GM21526 (cell line): Measurements from ENCODE around the gene RASEF.

Source experiments
- ATAC-seq: cut with Tn5 transposase; IDR thresholded peaks from one replicate; pipeline ENCODE4 v1.9.1; 2021; ENCODE audit warnings: moderate library complexity; ENCODE audit not compliant: unreplicated experiment, low FRiP score

The RASEF gene

DNA sequence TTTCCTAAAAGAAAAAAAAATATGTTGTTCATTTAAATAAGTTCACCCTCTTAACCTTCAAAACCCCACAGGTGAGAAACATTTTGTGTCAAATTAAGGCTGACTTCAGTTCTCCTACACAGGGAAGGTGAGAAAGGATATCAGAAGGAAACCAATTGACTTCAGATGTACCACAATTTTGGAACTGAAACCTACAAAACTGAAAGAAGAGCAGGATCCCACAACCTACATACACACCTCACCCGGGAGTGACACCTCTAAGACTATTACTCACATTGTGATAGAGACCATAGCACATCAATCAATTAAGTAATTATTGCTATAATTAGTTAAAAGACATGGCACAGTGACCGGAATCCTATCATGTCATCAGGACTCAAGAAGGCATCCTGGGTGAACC lies 47.0 kb downstream of the RASEF start:
- no peak for ATAC-seq

DNA sequence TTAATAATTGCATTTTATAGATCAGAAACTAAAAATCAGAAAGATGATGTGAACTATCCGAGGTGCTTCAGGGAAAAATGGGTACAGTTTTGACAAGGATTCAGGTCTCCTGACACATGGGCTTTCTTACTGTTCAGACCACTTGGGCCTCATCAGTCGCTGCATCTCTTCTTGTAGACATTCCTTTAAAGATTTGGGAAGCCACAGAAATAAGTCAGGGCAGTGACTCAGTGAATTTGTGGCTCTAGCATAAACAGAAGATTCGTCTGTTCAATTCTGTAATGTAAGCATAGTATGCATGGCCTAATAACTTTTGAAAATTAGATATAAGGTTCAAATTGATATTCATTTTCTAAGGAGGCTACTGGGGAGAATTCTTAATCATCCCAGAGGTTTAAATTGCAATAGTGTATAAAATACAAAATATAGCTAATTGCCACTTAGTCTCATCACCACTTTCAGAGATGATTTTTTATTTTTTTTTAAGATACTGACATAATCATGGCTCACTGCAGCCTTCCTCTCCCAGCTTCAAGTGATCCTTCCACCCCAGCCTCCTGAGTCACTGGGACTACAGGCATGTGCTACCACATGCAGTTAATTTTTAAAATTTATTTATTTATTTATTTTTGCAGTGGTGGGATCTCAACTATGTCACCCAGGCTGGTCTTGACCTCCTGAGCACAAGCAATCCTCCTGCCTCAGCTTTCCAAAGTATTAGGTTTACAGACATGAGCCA lies 48.9 kb downstream of the RASEF start:
- no peak for ATAC-seq

DNA sequence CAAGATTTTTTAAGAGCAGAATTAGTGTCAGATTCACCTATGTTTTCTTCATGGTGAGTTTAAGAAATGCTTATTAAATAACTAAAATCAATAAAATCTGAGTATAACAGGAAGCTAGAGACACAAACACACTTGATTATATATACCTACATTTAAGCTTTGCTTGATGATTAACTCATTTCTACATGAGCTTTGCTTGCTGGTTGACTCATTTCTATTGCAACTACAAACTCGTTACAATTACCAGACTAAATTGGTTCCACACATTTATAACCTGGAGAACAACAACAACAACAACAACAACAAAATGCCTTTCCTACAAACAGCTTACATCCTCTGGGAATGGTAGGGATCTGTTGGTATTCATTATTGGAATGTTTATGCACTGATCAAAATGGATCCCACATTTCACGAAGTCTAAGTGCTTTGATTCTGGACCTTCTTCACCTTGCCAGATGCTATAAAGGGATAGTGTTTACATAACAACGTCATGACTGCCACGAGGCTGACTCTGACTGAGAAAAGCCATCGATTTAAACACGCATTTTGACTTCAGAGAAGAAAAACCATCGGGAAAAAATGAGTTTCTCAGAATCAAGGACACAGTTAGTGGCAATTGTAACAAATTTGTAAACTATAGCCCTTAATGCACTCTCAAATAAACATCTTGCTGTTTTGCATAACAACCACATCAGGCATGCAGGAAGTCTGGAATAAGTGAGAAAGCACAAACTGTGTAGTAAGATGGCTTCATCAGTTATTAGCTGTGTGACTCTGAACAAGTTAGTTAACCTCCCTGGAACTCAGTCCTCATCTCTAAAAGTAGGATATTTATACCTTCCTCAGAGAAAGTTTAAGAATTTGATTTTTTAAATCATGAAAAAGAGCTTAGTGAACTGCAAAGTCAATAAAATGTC lies 49.8 kb downstream of the RASEF start:
- ATAC-seq: no peak

DNA sequence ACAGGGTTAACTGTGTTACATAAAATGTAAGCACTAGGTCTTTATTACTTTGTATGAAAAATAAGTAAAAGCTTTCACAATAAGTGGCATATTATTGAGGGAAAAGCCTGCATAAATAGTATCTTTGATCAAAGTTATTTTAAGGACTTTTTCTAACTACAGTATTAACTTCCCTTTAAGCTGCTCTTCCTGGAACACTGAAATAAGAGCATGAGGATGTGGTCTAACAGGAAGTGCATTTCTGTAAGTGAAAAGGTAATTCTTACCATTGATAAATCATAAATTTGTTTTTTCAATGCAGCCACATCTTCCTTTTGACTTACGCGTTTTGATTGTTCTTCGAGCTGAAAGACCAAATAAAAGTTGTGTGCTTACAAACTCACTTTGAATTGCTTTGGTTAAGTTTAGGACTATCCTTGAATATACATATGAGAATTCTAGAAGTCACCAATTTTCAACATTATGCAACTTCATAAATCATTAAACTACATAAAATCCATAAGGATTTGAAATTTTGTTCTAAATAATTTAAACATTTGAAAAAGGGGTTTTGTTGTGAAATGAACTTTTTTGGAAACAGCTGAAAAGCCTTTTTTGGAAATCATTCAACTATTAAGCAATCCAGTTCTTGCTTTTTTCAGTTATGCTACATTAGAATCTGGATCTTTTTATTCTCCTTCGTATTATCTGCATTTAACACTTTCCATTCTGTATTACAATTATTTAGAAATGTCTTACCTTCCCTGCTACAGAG lies 50.6 kb downstream of the RASEF start:
- no peak for ATAC-seq

DNA sequence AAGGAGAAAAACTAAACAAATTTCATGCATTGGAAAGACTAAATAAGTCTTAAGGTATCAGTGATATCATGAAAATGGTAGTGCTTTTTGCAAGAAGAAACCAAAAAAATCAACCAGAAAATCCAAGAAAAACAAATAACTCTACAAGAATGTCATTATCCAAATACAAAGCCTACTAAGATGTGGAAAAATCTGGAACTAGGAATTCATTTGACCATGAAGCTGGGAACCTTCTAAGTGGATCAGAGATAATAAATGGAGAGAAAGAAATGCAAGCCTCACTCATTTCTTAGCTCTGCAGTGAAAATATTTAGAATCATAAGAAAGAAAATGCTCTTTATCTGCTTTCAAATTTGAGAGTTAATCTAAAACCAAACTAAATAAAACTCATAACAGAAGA lies 51.3 kb downstream of the RASEF start:
- ATAC-seq: no peak

DNA sequence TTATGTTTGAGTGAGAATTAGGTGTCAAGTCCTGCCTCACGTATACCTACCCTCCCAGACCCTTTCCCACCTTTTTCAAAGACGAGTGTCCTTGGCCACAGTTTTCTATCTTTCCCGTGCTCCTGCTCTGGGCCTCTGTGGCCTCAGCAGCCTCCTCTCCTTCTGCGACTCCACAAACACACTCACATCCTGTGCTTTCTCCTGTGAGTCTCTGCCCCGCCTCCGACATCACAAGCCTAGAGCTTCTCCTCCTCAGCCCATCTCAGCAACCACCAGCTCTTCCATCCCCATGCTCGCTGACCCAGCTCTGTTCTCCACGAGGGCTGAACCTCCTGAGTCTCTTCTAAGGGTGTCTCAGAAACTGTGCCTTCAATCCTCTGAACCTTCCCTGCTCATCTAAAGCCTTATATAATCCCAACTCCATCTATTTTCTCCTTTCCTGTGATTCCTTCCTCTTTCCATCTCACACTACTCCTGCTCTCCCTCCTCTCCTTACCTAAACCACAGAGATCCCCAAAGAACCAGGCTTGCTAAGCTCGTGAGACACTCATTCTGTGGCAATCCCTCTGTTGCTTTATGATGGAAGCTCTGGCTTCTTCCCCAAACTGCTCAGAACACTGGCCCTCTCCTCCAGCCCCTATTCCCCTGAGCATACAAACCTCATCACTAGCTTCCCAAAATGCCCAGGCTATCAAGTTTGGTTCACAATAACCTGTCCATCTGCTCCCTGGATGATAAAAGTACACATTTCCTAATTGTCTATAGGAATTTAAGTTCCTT lies 55.2 kb downstream of the RASEF start:
- ATAC-seq: no peak

DNA sequence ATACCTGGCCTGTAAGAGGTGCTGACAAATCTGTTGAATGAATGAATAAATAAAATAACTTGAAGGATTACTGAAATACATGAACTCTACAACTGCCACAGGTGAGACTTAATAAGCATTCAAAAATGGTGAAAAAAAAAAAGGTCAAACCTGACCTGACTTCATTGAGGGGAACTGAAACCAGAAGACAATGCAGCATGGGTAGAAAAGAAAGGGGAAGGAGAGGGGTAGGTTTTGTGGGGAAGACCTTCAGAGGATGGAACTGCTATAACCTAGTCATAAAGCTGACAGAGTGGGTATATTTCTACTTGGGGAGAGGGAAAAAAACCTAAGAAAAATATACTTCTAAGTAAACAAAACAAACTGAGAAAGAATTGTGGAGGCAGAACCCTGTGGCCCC lies 56.6 kb downstream of the RASEF start:
- ATAC-seq: peak; percentile 77

DNA sequence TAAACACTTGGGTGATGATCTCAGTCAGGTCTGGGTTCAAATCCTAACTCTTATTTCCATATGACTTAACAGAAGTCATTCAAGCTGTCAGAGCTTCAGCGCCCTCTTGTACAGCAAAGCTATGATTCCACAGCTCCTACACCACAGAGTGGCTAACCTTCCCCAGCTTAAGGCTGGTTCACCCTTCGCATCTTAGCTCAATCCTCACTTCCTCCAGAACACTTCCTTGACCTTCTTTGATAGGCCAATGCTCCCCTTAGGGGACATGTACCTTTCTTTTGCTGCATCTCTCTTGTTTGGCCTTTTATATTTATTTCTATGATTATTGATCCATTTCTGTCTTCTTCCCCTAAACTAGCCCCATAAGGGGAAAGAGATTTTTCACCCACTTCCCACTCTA lies 57.0 kb downstream of the RASEF start:
- no peak for ATAC-seq

DNA sequence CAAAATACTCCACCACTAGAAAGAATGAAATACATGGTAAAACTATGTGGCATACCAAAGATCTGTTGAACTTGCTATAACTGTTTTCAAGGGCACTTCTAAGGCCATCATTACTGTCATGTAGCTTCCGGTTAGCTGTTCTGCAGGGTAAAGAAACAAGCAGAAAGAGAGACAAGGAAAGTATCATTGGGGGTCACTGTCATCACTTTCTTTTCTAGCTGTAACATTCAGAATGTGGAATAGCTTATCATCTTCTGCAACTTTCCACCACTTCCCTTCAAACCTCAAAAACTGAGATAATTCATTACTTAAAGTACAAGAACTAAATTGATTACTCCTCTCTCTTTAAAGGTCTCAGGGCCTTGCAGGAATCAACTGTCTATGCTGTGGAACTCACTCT lies 57.6 kb downstream of the RASEF start:
- ATAC-seq: no peak

DNA sequence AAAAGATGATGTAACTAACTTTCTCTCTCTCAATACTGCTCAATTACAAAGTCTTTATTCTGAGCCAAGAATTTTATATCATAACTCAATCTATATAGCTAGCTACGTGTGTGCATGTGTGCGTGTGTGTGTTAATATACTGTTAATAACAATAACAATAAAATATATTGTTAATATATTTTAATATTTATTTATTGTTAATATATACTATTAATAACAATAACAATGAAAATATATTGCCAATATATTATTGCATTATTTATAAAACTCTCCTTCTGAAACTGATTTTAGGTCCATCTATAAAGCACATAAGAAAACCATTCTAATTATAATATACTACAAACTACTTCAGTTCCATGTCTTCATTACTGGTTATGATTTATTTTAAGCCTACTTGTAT lies 60.6 kb downstream of the RASEF start:
- ATAC-seq: no peak

DNA sequence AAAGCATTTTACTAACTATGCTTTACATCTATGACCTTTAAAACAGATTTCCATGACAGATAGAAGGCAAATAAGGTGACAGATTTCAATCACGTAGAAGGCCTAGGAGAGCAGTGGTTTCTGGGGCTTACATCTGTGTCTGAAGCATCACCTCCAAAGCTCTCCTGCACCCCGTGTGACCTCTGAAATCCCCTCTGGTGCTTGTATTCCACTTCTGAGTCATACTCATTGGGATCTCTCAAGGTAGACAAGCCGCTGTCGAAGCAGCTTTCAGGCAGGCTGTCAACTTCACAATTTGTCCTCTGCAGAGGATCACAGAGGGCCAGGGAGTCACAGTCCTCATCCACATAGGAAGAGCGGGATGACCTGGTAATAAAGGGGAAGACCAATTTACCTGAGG lies 62.2 kb downstream of the RASEF start:
- no peak for ATAC-seq

DNA sequence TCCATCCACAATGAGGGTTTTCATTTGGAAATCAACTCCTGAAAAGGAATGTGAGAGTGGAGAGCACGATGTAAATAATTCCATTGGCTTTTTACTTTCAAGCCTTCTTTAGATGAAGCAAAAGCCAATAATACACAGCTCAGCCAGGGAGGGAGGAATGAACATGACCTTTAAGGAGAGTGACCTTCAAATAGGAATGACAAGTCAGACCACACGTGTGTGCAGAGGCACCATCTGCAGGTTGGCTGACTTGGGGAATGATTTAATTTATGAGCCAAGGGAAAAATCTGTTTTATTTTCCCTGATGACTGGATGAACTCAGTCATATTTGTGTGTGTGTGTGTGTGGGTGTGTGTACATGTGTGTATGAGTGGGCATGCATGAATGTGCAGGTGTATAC lies 64.5 kb downstream of the RASEF start:
- ATAC-seq: no peak

DNA sequence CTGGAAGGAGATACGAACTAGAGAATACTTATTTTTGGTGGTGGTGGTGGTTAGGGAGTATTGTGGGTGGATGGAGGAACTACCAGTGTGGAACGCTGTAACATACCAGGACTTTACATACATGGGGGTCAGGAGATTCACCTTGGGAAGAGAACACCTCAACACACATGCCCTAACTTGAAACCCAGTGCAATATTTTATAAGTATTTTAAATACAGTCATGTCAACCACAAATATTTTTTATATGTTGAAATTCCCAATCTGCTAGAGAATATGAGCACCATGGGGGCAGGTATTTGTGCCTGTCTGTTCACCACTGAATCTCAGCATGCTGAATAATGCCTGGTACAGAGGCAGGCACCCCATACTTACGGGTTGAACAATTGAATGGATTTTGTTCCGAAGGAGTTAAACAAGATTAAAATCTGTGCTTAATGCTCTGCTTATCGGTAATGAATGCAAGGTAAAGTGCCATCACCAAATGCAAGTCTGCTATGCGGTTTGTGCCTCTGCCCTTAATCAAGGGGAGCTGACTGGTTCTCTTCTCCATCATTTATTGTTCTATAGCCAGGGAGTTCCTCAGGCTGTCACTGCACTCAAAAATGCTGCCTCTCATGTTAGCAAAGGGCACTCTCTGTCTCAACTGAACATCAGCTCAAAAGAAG lies 65.3 kb downstream of the RASEF start:
- no peak for ATAC-seq

DNA sequence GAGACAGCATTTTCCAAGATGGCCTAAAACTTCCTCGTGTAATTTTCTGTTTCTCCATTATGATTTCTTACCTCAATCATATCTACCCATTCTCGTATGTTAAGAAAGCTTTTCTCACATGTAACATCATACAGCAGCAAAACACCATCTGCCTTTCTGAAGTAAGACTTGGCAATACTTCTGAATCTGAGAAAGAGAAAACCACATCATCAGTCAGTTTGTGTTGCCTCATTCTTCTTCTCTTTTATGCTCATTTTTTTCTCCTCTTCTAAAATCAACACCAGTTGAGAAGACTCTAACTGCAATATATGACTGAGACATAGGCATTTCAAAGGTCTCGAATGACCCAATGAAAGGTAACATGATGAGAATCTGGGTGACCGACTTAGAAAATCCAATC lies 66.0 kb downstream of the RASEF start:
- ATAC-seq: no peak

DNA sequence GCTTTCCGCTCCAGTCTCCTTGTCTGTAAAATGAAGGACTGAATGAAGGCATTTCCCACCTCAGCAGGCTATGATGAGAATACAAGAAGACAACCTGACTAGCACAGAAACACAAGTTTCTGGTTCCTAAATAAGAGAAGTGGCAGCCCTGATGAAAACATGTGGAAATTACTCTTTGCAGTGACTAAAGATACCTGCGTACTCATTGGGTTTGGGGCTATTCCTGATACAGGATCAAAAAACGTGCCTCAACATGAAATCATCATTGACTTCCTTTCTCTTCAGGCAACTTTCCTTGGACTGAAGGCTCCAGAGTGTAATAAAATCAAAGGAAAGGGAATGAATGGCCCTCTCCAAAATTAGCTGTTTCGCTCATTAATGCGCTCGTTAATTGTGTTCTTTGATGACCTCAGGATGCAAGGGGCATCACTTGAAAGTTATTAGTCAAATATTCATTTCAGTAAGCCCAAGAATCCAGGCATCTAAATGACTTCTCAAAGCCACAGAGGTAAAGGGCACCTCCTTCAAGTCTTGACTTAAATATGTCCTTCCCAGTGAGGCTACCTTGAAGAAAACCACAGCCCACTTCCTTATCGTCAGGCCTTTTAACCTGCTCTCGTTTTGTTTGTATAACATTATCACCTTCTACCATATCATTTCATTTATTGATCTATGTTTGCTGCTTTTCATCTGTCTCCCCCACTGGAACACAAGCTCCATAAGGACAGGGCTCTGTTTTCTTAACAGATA lies 68.9 kb downstream of the RASEF start:
- ATAC-seq: no peak

DNA sequence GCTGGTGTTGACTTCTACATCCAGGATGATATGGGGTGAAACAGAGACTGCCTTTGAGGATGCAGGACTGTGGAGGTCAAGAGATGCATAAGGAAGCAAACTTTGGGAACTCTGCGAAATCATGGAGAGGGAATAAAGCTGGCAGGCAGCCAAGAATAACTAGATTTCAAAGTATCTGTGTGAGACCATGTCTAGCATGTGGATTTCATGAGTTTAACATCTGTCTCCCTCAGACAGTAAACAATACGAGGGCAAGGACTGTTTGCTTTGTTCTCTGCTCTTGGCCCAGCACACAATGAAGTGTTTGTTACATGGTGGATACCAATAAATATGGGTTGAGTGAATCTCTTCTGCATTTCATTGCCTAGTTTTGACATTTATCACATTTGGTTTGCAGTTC lies 71.3 kb downstream of the RASEF start:
- no peak for ATAC-seq

DNA sequence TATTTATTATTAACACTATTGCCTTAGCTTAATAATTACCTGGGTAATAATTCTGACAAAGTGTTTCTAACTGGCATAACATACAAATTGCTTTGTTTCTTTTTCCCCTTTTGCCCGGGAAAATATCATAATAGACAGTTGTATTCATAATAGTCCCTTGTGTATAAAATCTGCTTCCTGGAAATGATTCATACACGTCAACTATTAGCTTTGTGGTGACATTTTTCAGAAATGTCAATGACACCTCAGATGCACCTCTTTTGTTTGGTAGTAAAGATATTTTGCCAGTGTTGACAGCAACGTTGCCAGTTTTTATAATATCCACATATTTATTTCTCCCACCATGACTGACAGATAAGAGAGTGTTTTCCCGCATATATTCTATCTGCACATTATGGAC lies 73.0 kb downstream of the RASEF start:
- ATAC-seq: no peak

DNA sequence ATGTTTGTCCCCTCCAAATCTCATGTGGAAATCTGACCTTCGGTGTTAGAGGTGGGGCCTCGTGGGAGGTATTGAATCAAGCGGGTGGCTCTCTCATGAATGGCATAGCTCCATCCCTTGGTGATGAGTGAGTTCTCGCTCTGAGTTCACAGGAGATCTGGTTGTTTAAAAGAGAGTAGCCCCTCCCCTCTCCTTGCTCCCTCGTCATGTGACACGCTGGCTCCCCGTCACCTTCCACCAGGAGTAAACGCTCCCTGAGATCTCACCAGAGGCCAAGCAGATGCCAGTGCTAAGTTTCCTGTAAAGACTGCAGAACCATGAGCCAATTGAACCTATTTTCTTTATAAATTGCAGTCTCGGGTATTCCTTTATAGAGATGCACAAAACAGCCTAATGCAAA lies 74.5 kb downstream of the RASEF start:
- no peak for ATAC-seq
